ENCODE results near the gene CANX.

Gene CANX

DNA sequence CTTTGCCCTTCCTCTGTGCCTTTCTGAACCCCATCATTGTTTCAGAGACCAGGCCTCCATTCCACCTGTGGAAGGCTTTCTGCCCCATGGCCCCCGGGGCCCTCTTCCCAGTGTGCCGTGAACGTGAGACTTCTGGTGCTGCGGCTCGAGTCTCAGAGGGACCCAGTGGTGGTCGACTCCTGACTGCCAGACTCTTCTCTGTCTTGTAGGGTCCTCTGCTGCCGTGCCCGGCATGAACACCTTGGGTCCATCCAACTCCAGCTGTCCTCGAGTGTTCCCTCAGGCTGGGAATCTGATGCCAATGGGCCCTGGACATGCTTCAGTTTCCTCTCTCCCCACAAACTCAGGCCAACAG is 74.9 kb downstream of the CANX start:
- no peak for TF ChIP-seq TAF1 (IDR thresholded peaks at IDR 0.05; ENCODE audit: low read depth, low read length)
- TF ChIP-seq POU2F2 (IDR thresholded peaks at IDR 0.05; ENCODE audit: low read depth, low read length) = no peak
- no peak for TF ChIP-seq PAX5 (IDR thresholded peaks at IDR 0.05; ENCODE audit: insufficient read depth, low read length, severe bottlenecking)
- TF ChIP-seq SPI1 (IDR thresholded peaks at IDR 0.05; ENCODE audit: low read depth, low read length) = no peak
- TF ChIP-seq POLR2A (IDR thresholded peaks at IDR 0.05; ENCODE audit: low read depth, low read length) = no peak
- TF ChIP-seq POLR2AphosphoS5 (IDR thresholded peaks at IDR 0.05; ENCODE audit: low read depth, low read length) = no peak
- DNase-seq (ENCODE audit: insufficient read length, low spot score) (no peak), FAIRE-seq (no peak)

DNA sequence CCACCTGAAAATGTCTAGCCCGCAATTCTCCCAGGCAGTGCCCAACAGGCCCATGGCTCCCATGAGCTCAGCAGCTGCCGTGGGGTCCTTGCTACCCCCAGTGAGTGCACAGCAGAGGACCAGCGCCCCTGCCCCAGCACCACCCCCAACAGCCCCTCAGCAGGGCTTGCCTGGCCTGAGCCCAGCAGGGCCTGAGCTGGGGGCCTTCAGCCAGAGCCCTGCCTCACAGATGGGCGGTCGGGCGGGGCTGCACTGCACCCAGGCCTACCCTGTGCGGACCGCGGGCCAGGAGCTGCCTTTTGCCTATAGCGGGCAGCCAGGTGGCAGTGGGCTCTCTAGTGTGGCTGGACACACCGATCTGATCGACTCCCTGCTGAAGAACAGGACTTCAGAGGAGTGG is 75.7 kb downstream of the CANX start:
- TF ChIP-seq SPI1 (IDR thresholded peaks at IDR 0.05; ENCODE audit: low read depth, low read length) = no peak
- TF ChIP-seq POU2F2 (IDR thresholded peaks at IDR 0.05; ENCODE audit: low read depth, low read length) = no peak
- TF ChIP-seq TAF1 (IDR thresholded peaks at IDR 0.05; ENCODE audit: low read depth, low read length) = no peak
- TF ChIP-seq PAX5 (IDR thresholded peaks at IDR 0.05; ENCODE audit: insufficient read depth, low read length, severe bottlenecking) = no peak
- TF ChIP-seq POLR2AphosphoS5 (IDR thresholded peaks at IDR 0.05; ENCODE audit: low read depth, low read length) = no peak
- no peak for TF ChIP-seq POLR2A (IDR thresholded peaks at IDR 0.05; ENCODE audit: low read depth, low read length)
- DNase-seq (ENCODE audit: insufficient read length, low spot score) (no peak), FAIRE-seq (no peak)

DNA sequence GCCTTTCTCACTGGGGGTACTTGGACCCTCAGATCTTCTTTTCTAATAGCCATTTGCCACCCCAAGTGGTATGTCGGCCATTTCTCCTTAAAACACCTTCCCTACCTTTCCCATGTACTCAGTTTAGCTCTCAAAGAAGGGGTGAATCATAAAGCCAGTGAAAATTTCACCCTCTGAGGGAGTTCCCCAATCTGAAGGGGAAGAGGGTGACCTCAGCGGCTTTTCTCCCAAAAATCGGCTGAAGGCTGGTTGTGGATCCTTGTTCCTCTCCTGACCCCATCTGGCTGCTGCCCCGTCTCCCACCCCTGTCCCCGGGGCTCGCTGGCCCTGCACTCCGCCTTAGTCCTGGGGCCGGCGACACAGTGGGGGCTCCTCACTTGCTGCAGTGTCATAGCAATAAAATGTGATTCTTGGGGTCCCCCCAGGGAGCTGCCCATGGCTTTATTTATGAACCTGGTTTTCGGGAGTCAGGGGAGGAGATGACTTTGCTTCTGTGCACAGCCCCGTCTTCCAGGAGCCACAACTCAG is 77.7 kb downstream of the CANX start:
- no peak for TF ChIP-seq TAF1 (IDR thresholded peaks at IDR 0.05; ENCODE audit: low read depth, low read length)
- no peak for TF ChIP-seq SPI1 (IDR thresholded peaks at IDR 0.05; ENCODE audit: low read depth, low read length)
- TF ChIP-seq PAX5 (IDR thresholded peaks at IDR 0.05; ENCODE audit: insufficient read depth, low read length, severe bottlenecking) = no peak
- TF ChIP-seq POLR2AphosphoS5 (IDR thresholded peaks at IDR 0.05; ENCODE audit: low read depth, low read length) = no peak
- TF ChIP-seq POU2F2 (IDR thresholded peaks at IDR 0.05; ENCODE audit: low read depth, low read length) = no peak
- TF ChIP-seq POLR2A (IDR thresholded peaks at IDR 0.05; ENCODE audit: low read depth, low read length) = no peak
- FAIRE-seq (no peak), DNase-seq (ENCODE audit: insufficient read length, low spot score) (no peak)

DNA sequence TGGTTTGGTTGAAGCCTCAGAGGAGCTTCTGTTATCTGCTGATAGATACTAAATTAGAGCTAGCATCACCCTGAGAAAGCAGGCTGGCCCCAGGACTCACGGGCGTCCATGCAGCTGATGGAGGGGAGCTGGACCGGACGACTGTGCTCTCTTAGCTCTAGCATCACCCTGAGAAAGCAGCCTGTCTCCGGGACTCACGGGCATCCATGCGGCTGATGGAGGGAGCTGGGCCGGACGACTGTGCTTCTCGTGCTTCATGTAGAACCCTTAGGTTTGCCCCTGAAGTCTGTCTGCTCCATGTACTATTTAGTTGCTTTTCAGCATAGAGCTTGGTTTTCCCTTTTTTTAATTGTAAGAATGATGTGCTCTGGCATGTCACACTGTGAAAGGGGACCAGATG is 78.7 kb downstream of the CANX start:
- FAIRE-seq = no peak
- TF ChIP-seq PAX5 (IDR thresholded peaks at IDR 0.05; ENCODE audit: insufficient read depth, low read length, severe bottlenecking) (no peak), POLR2A (IDR thresholded peaks at IDR 0.05; ENCODE audit: low read depth, low read length) (no peak), POLR2AphosphoS5 (IDR thresholded peaks at IDR 0.05; ENCODE audit: low read depth, low read length) (no peak), POU2F2 (IDR thresholded peaks at IDR 0.05; ENCODE audit: low read depth, low read length) (no peak), SPI1 (IDR thresholded peaks at IDR 0.05; ENCODE audit: low read depth, low read length) (no peak), TAF1 (IDR thresholded peaks at IDR 0.05; ENCODE audit: low read depth, low read length) (no peak)
- no peak for DNase-seq (ENCODE audit: insufficient read length, low spot score)

DNA sequence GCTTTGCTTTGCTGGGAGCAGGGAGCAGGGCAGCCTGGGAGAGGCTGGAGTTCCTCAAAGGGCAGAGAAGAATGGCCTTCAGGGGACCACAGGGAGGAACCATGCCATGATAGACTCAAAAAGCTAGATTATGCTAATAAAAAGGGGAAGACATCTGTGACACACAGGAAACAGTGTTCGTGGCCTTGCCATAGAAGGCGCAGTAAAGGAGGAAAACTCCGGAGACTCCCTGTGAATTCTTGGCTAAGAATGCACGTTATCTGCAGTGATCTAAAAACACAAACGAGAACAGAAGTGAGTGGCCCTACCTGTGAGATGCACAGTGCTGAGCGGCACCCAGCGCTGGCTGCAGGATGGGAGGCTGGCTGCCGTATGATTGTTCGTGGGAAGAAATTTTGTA is 79.1 kb downstream of the CANX start:
- FAIRE-seq = no peak
- DNase-seq (ENCODE audit: insufficient read length, low spot score) = no peak
- no peak for TF ChIP-seq TAF1 (IDR thresholded peaks at IDR 0.05; ENCODE audit: low read depth, low read length)
- TF ChIP-seq POLR2A (IDR thresholded peaks at IDR 0.05; ENCODE audit: low read depth, low read length) = no peak
- TF ChIP-seq PAX5 (IDR thresholded peaks at IDR 0.05; ENCODE audit: insufficient read depth, low read length, severe bottlenecking) = no peak
- TF ChIP-seq SPI1 (IDR thresholded peaks at IDR 0.05; ENCODE audit: low read depth, low read length) = no peak
- no peak for TF ChIP-seq POU2F2 (IDR thresholded peaks at IDR 0.05; ENCODE audit: low read depth, low read length)
- TF ChIP-seq POLR2AphosphoS5 (IDR thresholded peaks at IDR 0.05; ENCODE audit: low read depth, low read length) = no peak

DNA sequence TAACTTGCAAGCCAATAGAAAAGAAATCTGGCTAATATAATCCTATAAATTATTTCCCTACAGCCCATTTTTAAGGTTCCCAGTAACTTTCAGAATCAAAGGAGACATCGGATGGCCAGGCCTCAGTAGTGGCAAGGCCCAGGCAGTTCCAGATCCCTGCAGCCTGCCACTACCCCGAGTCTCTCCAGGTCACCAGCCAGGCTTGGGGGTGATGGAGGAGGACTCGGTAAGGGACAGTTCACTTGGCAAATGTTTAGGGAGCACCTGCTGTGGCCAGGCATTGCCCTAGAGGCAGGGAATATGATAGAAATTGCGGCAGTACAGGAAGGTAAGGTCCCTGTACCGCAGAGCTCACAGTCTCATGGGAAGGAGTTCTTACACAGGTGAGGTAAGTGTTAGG is 79.8 kb downstream of the CANX start:
- DNase-seq (ENCODE audit: insufficient read length, low spot score) (no peak), FAIRE-seq (no peak)
- TF ChIP-seq TAF1 (IDR thresholded peaks at IDR 0.05; ENCODE audit: low read depth, low read length) (no peak), POU2F2 (IDR thresholded peaks at IDR 0.05; ENCODE audit: low read depth, low read length) (no peak), POLR2AphosphoS5 (IDR thresholded peaks at IDR 0.05; ENCODE audit: low read depth, low read length) (no peak), POLR2A (IDR thresholded peaks at IDR 0.05; ENCODE audit: low read depth, low read length) (no peak), PAX5 (IDR thresholded peaks at IDR 0.05; ENCODE audit: insufficient read depth, low read length, severe bottlenecking) (no peak), SPI1 (IDR thresholded peaks at IDR 0.05; ENCODE audit: low read depth, low read length) (no peak)

DNA sequence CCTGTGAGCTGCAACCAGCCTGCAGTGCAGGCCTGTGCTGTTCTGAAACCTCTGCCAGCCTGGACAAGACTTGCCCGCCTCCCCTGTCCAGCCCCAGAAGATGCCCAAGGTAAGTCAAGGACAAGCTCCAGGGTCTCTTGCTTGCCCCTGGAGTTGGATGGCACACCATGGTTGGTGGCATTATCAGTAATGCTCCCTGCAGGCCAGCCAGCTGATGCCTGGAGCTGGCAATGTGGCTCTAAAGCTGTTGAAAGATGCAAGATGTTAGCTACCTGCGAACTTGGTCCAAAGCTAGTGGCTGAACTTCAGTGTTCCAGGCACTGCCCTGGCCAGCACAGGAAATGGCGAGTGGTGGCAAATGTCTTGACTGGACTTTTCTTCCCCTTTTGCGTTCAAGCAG is 81.1 kb downstream of the CANX start:
- FAIRE-seq = no peak
- DNase-seq (ENCODE audit: insufficient read length, low spot score) = no peak
- TF ChIP-seq POU2F2 (IDR thresholded peaks at IDR 0.05; ENCODE audit: low read depth, low read length) (no peak), POLR2A (IDR thresholded peaks at IDR 0.05; ENCODE audit: low read depth, low read length) (no peak), POLR2AphosphoS5 (IDR thresholded peaks at IDR 0.05; ENCODE audit: low read depth, low read length) (no peak), PAX5 (IDR thresholded peaks at IDR 0.05; ENCODE audit: insufficient read depth, low read length, severe bottlenecking) (no peak)

DNA sequence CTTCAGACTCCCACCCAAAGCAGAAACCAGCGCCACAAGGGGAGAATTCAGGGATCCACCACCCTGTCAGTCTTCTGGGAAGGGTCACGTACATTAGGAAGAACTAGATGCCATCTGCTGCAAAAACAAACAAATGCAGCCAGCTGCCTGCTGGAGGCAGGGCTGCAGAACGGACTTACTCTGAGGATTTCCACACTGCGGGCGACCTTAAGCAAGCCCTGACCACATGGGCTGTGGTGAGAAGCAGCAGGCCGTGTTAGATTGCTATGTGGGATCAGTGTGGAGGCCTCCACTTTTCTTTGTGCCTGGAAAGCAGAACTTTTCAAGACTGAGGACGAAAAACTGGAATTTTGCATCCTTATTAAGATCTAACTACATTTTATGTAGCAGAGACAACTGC is 81.6 kb downstream of the CANX start:
- TF ChIP-seq SPI1 (IDR thresholded peaks at IDR 0.05; ENCODE audit: low read depth, low read length) (no peak), PAX5 (IDR thresholded peaks at IDR 0.05; ENCODE audit: insufficient read depth, low read length, severe bottlenecking) (no peak), TAF1 (IDR thresholded peaks at IDR 0.05; ENCODE audit: low read depth, low read length) (no peak), POLR2AphosphoS5 (IDR thresholded peaks at IDR 0.05; ENCODE audit: low read depth, low read length) (no peak), POLR2A (IDR thresholded peaks at IDR 0.05; ENCODE audit: low read depth, low read length) (no peak), POU2F2 (IDR thresholded peaks at IDR 0.05; ENCODE audit: low read depth, low read length) (no peak)
- no peak for FAIRE-seq
- no peak for DNase-seq (ENCODE audit: insufficient read length, low spot score)

All from GM12891 (cell line).